ENCODE data around the gene FGFR3.

FGFR3 gene

DNA sequence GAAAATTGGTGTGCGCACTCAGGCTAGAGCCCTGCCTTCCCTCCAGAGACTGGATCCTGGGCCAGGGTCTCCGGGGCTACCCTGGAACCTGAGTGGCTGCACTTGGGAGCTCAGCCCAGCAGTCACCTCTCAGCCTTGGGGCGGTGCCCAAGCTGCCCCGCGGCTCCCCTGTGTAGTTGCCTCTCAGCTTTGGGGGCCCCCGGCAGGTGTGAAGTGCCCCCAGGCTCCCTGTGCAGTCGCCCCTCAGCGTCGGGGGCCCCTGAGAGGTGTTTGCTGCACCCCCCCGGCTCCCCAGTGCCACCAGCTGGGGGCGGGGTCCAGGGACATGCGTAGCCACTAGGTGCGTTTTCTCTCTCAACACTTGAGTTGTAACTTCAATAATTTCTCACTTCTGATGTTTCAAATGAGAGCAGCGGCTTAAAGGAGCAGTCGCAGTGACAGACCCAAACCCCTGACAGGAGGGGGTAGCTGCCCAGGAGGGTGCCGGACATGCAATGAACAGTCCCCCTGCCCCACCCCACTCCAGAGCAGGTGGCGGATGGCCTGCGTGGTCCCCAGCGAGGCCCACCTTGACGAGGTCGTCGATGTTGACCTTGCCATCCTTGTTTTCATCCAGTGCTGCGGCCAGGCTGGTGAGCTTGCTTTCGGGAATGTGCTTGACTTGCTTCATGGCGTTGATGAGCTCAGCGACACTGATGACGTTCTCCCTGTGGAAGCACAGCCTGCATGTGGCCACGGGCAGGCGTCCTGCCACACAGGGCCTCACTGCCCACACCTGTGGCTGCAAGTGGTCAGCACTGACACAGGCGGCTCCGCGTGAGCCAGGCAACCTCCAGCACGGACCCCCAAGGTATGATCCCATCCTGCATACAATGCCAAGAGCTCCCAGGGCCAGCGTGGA is 22.3 kb downstream of the FGFR3 start:
- H3K79me2 ChIP-seq (ENCODE audit: low read length), result no peaks in the 10 kb centered on the region
- no peaks in the 10 kb centered on the region for H3K27me3 ChIP-seq (ENCODE audit: low read depth, low read length)
- TF ChIP-seq EZH2phosphoT487 (IDR thresholded peaks at IDR 0.05; ENCODE audit: low read depth), result no peak
- TF ChIP-seq, protein P1, sequence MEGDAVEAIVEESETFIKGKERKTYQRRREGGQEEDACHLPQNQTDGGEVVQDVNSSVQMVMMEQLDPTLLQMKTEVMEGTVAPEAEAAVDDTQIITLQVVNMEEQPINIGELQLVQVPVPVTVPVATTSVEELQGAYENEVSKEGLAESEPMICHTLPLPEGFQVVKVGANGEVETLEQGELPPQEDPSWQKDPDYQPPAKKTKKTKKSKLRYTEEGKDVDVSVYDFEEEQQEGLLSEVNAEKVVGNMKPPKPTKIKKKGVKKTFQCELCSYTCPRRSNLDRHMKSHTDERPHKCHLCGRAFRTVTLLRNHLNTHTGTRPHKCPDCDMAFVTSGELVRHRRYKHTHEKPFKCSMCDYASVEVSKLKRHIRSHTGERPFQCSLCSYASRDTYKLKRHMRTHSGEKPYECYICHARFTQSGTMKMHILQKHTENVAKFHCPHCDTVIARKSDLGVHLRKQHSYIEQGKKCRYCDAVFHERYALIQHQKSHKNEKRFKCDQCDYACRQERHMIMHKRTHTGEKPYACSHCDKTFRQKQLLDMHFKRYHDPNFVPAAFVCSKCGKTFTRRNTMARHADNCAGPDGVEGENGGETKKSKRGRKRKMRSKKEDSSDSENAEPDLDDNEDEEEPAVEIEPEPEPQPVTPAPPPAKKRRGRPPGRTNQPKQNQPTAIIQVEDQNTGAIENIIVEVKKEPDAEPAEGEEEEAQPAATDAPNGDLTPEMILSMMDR (IDR thresholded peaks at IDR 0.05; ENCODE audit: low read depth, low read length), result no peak
- no peak overlapping the region for H3K4me3 ChIP-seq (ENCODE audit: low read length)
- H3K4me2 ChIP-seq (ENCODE audit: low read length), result no peak overlapping the region
- no peaks in the 10 kb centered on the region for H3K4me1 ChIP-seq (ENCODE audit: low read length)
- no peak overlapping the region for H3K27ac ChIP-seq (ENCODE audit: low read length)
- H3K9me3 ChIP-seq (ENCODE audit: insufficient read depth, low read length), result no peaks in the 10 kb centered on the region
- no peak overlapping the region for H3K9ac ChIP-seq (ENCODE audit: low read length)
- peaks cover 20% of the 10 kb centered on the region for H3K36me3 ChIP-seq (replicated peaks; ENCODE audit: low read depth, low read length)
- H4K20me1 ChIP-seq (ENCODE audit: insufficient read depth, low read length), result no peaks in the 10 kb centered on the region
- H2AFZ ChIP-seq (ENCODE audit: low read depth, low read length), result no peak overlapping the region

DNA sequence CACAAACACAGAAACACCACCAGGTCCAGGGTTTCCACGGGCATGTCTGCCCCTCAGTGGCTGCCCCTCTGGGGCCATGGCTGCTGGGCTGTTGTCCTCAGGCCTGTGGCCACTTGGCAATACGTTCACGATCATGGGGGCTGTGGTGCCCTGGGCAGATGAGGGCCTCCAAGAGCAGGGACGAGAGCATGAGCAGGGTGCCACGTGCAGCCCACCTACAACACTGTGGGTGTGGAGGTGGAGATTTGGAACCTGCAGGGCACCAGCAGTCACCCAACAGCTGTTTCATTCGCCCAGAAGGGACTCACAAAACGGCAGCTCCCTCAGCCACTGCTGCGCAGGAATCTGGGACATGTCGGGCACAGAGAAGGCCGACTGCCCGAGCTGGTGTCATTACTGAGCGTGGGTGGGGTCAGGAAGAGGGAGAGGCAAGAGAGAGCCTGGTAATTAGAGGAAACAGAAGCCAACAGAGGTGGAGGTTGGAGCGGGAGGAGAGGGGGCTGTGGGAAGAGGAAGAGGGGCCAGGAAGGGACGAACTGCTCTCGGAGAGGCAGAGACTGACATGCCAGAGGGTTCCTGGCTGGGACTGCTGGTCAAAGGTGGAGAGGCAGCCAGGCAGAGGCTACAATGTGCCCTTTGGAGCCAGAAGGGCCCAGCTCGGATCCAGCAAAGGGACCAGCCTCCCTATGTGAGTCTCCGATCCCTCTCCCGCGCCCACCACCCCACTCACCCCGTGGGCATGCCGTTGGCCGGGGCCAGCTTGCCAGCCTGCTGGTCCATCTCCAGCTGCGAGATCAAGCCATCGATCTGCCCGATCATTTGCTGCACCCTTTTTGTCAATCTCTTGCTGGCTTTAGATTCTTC is 23.1 kb downstream of the FGFR3 start:
- H3K4me2 ChIP-seq (ENCODE audit: low read length), result no peak overlapping the region
- H4K20me1 ChIP-seq (ENCODE audit: insufficient read depth, low read length), result no peaks in the 10 kb centered on the region
- H3K9me3 ChIP-seq (ENCODE audit: insufficient read depth, low read length), result no peaks in the 10 kb centered on the region
- no peak for TF ChIP-seq EZH2phosphoT487 (IDR thresholded peaks at IDR 0.05; ENCODE audit: low read depth)
- TF ChIP-seq, protein P1 (IDR thresholded peaks at IDR 0.05; ENCODE audit: low read depth, low read length), result no peak
- H3K79me2 ChIP-seq (ENCODE audit: low read length), result no peaks in the 10 kb centered on the region
- H3K36me3 ChIP-seq (replicated peaks; ENCODE audit: low read depth, low read length), result peaks cover 20% of the 10 kb centered on the region
- no peak overlapping the region for H3K27ac ChIP-seq (ENCODE audit: low read length)
- no peaks in the 10 kb centered on the region for H3K27me3 ChIP-seq (ENCODE audit: low read depth, low read length)
- H3K4me1 ChIP-seq (ENCODE audit: low read length), result no peaks in the 10 kb centered on the region
- no peak overlapping the region for H3K4me3 ChIP-seq (ENCODE audit: low read length)
- H2AFZ ChIP-seq (ENCODE audit: low read depth, low read length), result no peak overlapping the region
- no peak overlapping the region for H3K9ac ChIP-seq (ENCODE audit: low read length)

DNA sequence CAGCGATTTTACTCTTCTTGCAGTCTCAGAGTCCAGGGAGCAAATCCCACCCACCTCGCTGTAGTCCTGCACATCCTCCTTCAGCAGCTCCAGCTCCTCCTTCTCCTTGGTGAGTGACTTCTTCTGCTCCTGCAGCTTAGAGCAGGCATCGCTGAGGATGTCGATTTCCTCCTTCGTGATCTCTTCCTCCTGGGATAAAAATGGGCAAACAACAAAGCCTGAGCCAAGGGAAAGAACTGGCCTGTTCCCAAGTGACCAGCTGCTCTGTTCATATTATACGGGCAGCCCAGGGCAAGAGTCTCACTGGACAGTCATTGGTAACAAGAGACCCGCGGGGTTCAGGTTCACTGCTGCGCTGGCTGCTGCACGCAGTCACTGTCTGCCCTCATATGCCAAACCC is 26.2 kb downstream of the FGFR3 start:
- no peaks in the 10 kb centered on the region for H3K27me3 ChIP-seq (ENCODE audit: low read depth, low read length)
- H3K4me2 ChIP-seq (ENCODE audit: low read length), result no peak overlapping the region
- no peaks in the 10 kb centered on the region for H3K4me1 ChIP-seq (ENCODE audit: low read length)
- no peak for TF ChIP-seq EZH2phosphoT487 (IDR thresholded peaks at IDR 0.05; ENCODE audit: low read depth)
- TF ChIP-seq, protein P1 (IDR thresholded peaks at IDR 0.05; ENCODE audit: low read depth, low read length), result no peak
- no peaks in the 10 kb centered on the region for H3K79me2 ChIP-seq (ENCODE audit: low read length)
- H2AFZ ChIP-seq (ENCODE audit: low read depth, low read length), result no peak overlapping the region
- H3K9me3 ChIP-seq (ENCODE audit: insufficient read depth, low read length), result no peaks in the 10 kb centered on the region
- H3K9ac ChIP-seq (ENCODE audit: low read length), result no peak overlapping the region
- H4K20me1 ChIP-seq (ENCODE audit: insufficient read depth, low read length), result no peaks in the 10 kb centered on the region
- H3K27ac ChIP-seq (ENCODE audit: low read length), result no peak overlapping the region
- H3K36me3 ChIP-seq (replicated peaks; ENCODE audit: low read depth, low read length), result peaks cover 34% of the 10 kb centered on the region
- no peak overlapping the region for H3K4me3 ChIP-seq (ENCODE audit: low read length)

DNA sequence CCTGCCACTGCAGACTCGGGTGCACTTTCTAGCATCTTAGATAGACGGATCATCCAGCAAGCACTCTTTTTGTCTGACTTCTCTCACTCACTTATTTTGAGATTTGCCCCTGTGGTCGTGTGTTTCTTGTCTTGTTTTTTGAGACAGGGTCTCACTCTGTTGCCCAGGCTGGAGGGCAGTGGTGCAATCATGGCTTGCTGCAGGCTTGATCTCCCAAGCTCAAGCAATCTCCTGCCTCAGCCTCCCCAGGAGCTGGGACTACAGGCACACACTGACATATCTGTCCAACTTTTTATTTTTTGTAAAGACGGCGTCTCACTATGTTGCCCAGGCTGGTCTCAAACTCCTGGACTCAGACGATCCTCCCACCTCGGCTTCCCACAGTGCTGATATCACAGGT is 26.7 kb downstream of the FGFR3 start:
- no peak overlapping the region for H3K4me3 ChIP-seq (ENCODE audit: low read length)
- H3K36me3 ChIP-seq (replicated peaks; ENCODE audit: low read depth, low read length), result peaks cover 37% of the 10 kb centered on the region
- H3K27ac ChIP-seq (ENCODE audit: low read length), result no peak overlapping the region
- H4K20me1 ChIP-seq (ENCODE audit: insufficient read depth, low read length), result no peaks in the 10 kb centered on the region
- H3K9ac ChIP-seq (ENCODE audit: low read length), result no peak overlapping the region
- H3K9me3 ChIP-seq (ENCODE audit: insufficient read depth, low read length), result no peaks in the 10 kb centered on the region
- H3K4me1 ChIP-seq (ENCODE audit: low read length), result no peaks in the 10 kb centered on the region
- H2AFZ ChIP-seq (ENCODE audit: low read depth, low read length), result no peak overlapping the region
- H3K27me3 ChIP-seq (ENCODE audit: low read depth, low read length), result no peaks in the 10 kb centered on the region
- TF ChIP-seq EZH2phosphoT487 (IDR thresholded peaks at IDR 0.05; ENCODE audit: low read depth), result no peak
- TF ChIP-seq, protein P1 (IDR thresholded peaks at IDR 0.05; ENCODE audit: low read depth, low read length), result no peak
- no peaks in the 10 kb centered on the region for H3K79me2 ChIP-seq (ENCODE audit: low read length)
- no peak overlapping the region for H3K4me2 ChIP-seq (ENCODE audit: low read length)
